Motor neuron (in vitro differentiated cells): ENCODE results near the gene TXNDC16. TPM values are rescaled to one million over a fixed set of nuclear protein-coding genes. Genes with fewer than 3 reads are reported as not detected.

Source experiments
- ATAC-seq, 8 experiments: fragments of 200-7000 bp; cut with Tn5 transposase; replicated peaks in 6 of 8; 2 replicates each; pipeline ENCODE4 v1.8.0; 2021; ENCODE audit warnings: mild to moderate bottlenecking in 8 of 8, moderate library complexity in 8 of 8
- H3K27ac ChIP-seq, 2 donors: fragments of 250-450 bp; sonication (Bioruptor Pico); 2 replicates each; pipeline ENCODE4 v1.9.0; 2021; ENCODE audit warnings: antibody characterized with exemption in 2 of 2, mild to moderate bottlenecking in 2 of 2, moderate library complexity in 1 of 2
- H3K4me1 ChIP-seq, 2 donors: fragments of 250-450 bp; sonication (Bioruptor Pico); replicated peaks in 1 of 2; 2 replicates each; pipeline ENCODE4 v1.6.1; 2021; ENCODE audit warnings: antibody characterized with exemption in 2 of 2, mild to moderate bottlenecking in 2 of 2, moderate library complexity in 1 of 2
- H3K4me3 ChIP-seq, 5 donors: fragments of 250-450 bp; sonication (Bioruptor Pico); 2 replicates each; pipeline ENCODE4 v1.9.0; 2021; ENCODE audit warnings: antibody characterized with exemption in 5 of 5, mild to moderate bottlenecking in 5 of 5, moderate library complexity in 4 of 5
- WGBS, 10 experiments: fragments of 450-650 bp; shearing (Covaris generic); methylation state at CpG; one replicate each; pipeline ENCODE4 v1.0.0; 2022; 5-methylcytosine and 5-hydroxymethylcytosine counted together
- in situ Hi-C, 9 experiments: fragments of 400-800 bp; cut with MboI; loops; one replicate each; pipeline ENCODE4 v1.15.0; 2021; ENCODE audit warnings: low sequenced_read_pairs in 9 of 9, low pct_unique_long_range_greater_than_20kb in 2 of 9; ENCODE audit not compliant: unreplicated experiment in 9 of 9
- total RNA-seq, 8 experiments: library from RNA; unstranded; fragments of 300-600 nt; gene quantifications; 2 replicates each; pipeline versions ENCODE4 v1.2.3 to v1.2.4, GENCODE V29; 2022

The TXNDC16 gene
- total RNA-seq, 8 experiments from 2014 or later, result 2.3 to 24.0 (median 16.3) TPM

DNA sequence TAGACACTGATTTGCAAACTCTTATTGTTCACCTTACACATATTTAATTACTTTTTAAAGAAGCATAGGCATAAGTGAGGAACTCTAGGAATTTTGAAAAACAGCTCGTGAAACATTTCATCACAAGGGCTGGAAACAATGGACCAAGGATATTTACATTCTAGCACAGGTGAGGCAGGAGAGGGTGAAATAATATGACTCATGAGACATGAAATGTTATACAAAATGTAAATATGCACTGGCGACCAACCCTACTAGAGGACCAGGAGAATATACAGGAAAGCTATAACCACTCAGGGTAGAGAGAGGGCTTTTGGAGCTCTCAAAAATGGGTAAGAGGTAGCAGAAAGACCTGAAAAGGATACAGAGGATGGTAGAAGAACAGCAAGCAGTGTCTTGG lies 122.9 kb downstream of the TXNDC16 start:
- ATAC-seq, result no peak
- 50 to 100% (median 80%) methylated on average over 2 of the region's 2 CpGs; no CpG with 5 or more reads in 3 of the 10 experiments for WGBS, 10 experiments
- Histone ChIP-seq H3K4me1 (peaks cover 0 to 3% of the 10 kb centered on the region in 2 donors), H3K4me3 (no peak overlapping the region), H3K27ac (no peak overlapping the region)
- in situ Hi-C loops, result no loop called here

DNA sequence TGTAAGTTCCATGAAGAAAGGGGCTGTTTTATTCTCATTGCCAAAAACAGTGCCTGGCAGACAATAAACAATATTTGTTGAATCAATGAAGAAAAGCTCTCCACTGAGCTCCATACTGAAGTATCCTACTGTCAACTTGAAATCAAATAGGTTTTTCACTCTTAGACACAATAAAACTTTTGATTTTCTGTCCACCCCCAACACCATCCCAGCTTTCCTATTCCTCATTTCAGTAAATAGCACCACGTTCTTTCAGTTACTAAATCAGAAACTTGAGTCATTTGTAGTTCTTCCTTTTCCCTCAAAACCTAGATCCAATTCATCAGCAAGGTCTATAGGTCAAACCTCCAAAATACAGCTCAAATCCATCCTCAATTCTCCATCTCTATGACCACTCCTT lies 124.8 kb downstream of the TXNDC16 start:
- no peak for ATAC-seq
- Histone ChIP-seq H3K27ac (no peak overlapping the region), H3K4me3 (no peak overlapping the region), H3K4me1 (peaks cover 0 to 3% of the 10 kb centered on the region in 2 donors)
- 67 to 100% (median 100%) methylated on average over 1 of the region's 1 CpG; no CpG with 5 or more reads in 1 of the 10 experiments for WGBS, 10 experiments
- in situ Hi-C loops, result no loop called here

DNA sequence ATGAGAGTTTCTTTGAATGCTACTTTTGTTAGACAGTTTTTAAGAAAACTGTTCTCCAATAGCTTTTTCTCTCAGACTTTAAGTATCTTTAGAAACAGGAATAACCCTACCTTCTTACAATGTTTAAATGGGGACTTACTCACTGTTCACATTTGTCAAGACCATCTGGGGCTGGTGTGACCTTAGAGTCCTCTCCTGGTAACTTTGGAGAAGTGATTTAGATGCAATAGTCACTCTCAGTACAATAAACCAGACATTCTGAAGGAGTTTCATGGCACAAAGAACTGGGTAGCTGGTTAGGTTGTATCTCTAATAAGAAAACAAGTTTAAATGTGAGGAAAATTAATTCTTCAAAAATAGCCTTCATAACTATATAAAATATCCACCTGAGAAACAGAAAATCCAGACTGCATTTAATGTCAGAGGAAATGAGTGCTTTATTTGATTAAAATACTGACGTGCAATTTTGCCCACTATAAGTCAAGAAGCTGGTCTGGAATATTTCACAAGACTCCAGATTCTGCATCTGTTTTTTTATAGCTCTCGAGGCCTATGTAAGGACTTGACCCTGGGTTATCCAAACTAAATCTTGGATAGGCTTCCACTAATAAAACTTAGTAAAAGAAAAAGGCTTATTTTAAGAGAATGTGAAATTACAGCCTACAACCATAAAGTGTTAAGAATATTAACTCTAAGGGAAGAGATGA lies 129.5 kb downstream of the TXNDC16 start:
- no peaks in the 10 kb centered on the region for H3K4me1 ChIP-seq
- no peak for ATAC-seq
- no peak overlapping the region for H3K27ac ChIP-seq
- in situ Hi-C loops, result no loop called here
- 13 to 100% (median 90%) methylated on average over 1 to 2 of the region's 2 CpGs; no CpG with 5 or more reads in 1 of the 10 experiments for WGBS, 10 experiments
- H3K4me3 ChIP-seq, result no peak overlapping the region

DNA sequence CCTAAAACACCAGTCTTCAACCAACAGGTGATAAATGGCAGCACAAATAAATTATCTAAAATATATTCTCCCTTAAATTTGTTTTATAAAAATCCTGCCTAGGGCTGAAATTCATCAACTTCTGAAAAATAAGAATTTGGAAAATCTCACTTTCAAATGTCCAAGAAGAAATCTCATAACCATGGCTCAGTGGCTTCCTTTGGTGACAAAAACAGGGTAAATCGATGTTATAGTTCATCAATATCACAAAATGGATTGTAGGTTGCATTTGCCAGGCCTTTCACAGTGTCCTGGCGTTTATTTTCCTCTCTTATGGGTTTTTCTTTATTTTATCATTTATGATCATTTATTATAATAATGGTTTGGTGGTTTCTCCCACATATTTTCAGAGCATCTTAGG lies 135.2 kb downstream of the TXNDC16 start:
- no peak for ATAC-seq
- WGBS, 10 experiments, result 0 to 71% (median 53%) methylated on average over 1 to 2 of the region's 2 CpGs; no CpG with 5 or more reads in 4 of the 10 experiments
- in situ Hi-C loops, result no loop called here
- no peak overlapping the region for H3K4me3 ChIP-seq
- no peak overlapping the region for H3K27ac ChIP-seq
- H3K4me1 ChIP-seq, result no peaks in the 10 kb centered on the region

DNA sequence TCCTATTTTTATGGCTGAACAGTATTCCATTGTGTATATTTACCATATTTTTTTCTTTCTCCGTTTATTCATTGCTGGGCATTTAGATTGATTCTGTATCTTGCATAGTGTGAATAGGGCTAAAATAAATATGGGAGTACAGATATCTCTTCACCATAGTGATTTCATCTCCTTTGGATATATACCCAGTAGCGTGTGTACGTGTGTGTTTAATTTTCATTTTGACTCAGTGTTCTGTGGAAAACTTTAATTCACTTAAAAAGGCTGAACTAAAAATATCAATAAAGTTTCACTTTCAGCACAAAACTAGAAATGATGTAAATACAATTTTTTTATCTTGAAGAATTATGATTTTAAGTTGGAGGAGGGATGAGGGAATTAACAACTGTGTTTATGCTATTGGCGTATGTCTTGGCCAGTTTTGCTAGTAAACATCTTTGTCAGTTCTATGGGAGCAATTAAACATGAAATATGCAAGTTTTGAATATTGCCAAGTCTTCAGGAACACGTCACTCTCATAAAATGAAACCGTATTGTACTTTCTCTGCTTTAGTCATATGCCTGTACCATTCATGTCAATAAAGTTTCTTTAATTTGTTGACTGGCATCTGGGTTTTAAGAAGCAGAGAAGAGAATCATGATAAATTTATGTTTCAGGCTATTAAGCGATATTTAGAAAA lies 138.4 kb downstream of the TXNDC16 start:
- Histone ChIP-seq H3K4me3 (no peak overlapping the region), H3K27ac (no peak overlapping the region), H3K4me1 (no peaks in the 10 kb centered on the region)
- in situ Hi-C loops, result no loop called here
- peak in 3 of 8 experiments; percentile 35 to 96 (median 70) for ATAC-seq
- WGBS, 10 experiments, result 4 to 96% (median 72%) methylated on average over 3 to 7 of the region's 7 CpGs

DNA sequence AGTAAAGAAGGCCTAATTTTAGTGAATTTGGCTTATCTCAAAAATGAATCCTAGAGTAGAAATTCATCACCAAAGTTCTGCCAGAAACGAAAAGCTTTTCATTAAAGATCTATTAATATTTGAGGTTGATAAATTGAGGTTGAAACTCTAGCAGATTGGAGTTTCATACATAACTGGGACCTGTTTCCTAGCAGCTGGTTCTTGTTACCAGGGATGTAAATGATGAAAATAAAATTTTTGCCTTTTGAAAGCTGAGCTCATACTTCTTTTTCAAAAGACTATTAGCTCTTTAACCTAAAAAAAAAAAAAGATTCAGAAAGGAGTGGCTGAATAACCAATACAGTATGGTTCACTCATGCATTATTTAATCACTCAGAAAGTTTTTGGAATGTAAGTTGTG lies 139.9 kb downstream of the TXNDC16 start:
- ATAC-seq, result peak in 1 of 8 experiments; percentile 22
- H3K27ac ChIP-seq, result no peak overlapping the region
- 0 to 67% (median 31%) methylated on average over 1 of the region's 1 CpG; no CpG with 5 or more reads in 2 of the 10 experiments for WGBS, 10 experiments
- H3K4me3 ChIP-seq, result no peak overlapping the region
- in situ Hi-C loops, result no loop called here
- no peaks in the 10 kb centered on the region for H3K4me1 ChIP-seq

DNA sequence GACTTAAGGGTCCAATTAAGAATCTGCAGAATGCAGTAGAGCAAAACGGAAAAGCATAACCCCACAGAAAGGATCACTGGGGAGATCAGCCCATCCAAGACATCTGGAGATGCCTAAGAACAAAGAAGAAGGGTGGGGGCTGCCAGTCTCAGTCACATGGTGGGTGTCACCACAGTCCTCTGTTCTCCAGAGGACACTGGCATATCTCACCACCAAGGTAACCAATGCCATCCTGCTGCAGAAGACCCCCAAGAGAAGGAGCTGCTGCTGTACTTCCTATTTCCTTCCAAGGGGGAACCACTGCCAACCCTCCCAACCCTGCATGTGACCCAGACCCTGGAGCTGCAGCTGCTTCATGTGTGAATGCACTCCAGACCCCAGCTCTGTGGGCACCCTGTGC lies 147.0 kb downstream of the TXNDC16 start:
- Histone ChIP-seq H3K27ac (no peak overlapping the region), H3K4me3 (no peak overlapping the region), H3K4me1 (no peaks in the 10 kb centered on the region)
- in situ Hi-C loops, result no loop called here
- no peak for ATAC-seq
- 20 to 100% (median 67%) methylated on average over 1 of the region's 1 CpG; no CpG with 5 or more reads in 5 of the 10 experiments for WGBS, 10 experiments

DNA sequence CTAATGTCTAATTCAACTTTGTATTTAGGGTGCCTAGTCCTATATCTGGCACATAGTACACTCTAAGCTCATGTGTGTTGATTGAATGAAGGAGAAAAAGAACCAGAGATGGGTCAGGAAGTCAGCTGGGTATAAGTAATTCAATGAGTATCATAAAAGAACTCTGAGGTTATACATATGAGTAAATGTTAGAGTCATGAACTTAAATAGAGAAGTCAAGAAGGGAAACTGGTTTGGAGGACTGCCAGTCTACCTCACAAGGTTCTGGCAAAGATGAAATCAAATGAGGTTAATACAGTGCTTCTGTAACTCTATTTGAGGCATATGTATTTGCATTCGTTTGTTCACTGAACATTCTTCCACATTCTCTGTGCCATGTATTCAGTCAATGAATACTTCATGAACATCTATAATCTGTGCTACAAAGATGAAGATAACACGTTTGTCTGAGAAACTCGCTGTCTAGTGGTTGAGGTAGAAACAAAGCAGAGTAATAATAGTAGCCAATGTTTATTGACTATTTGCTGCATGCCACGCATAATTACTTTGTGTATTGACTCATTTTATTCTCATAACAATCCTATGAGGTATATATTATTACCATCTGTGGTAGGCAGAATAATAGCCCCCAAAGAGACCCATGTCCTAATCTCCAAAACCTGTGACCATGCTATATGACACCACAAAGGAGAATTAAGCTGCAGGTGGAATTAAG lies 149.3 kb downstream of the TXNDC16 start:
- Histone ChIP-seq H3K27ac (no peak overlapping the region), H3K4me1 (peaks cover 0 to 9% of the 10 kb centered on the region in 2 donors), H3K4me3 (no peak overlapping the region)
- no peak for ATAC-seq
- in situ Hi-C loops, result no loop called here
- WGBS, 10 experiments, result 10 to 100% (median 83%) methylated on average over 1 to 4 of the region's 4 CpGs

DNA sequence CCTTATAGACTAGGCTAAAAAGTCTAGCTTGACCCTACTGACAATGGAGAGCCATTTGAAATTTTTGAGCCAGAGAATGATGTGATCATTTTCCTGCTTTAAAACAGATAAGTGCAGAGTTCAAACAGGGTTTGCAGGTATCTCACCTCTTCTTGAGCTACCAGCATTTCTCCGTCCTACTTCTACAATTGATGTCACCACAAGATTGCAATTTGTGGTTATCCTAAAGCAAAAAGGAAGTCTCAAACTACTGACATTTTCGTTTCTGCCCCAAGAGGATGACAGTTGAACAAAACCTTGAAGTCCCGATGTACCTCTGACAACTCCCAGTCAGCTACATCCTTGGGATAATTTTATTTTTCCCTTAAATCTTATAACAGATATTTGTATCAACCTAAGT lies 151.5 kb downstream of the TXNDC16 start:
- Histone ChIP-seq H3K4me3 (no peak overlapping the region), H3K4me1 (peaks cover 0 to 9% of the 10 kb centered on the region in 2 donors), H3K27ac (no peak overlapping the region)
- in situ Hi-C loops, result no loop called here
- no peak for ATAC-seq
- 49 to 90% (median 79%) methylated on average over 2 to 3 of the region's 3 CpGs for WGBS, 10 experiments

DNA sequence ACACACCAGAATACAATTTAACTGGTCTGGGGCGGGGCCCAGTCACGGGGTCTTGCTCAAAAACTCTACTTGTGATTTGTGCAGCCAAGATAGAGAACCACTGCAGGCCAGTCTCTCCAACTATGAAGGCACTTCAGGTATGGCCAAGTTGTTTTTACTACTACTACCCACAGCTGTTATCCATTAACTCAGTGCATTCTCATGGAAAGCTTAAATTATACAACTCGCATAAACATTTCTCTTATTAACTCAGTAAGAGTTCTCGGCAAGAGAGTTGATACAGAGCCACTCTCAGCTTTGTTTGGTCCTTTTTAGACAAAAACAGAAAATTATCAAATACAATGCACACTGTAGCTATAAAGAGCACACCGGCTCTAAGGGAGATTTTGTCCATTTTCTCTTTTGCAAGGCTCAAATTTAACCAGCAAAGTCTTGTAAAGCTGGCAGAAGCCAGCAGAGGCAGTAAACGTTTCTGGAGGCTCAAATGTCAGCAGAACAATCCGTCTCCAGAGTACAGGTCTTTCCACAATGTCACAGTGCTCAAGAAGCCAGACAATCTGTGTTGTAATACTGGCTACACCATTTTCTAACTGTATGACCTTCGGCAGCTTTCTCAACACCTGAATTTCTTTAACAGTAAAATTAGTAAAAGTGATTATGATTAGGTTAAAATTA lies 152.2 kb downstream of the TXNDC16 start:
- peak; percentile 38 to 69 (median 50) for ATAC-seq
- Histone ChIP-seq H3K27ac (no peak overlapping the region), H3K4me3 (no peak overlapping the region), H3K4me1 (peaks cover 0 to 9% of the 10 kb centered on the region in 2 donors)
- 0 to 78% (median 45%) methylated on average over 1 to 8 of the region's 8 CpGs for WGBS, 10 experiments
- in situ Hi-C loops, result no loop called here

DNA sequence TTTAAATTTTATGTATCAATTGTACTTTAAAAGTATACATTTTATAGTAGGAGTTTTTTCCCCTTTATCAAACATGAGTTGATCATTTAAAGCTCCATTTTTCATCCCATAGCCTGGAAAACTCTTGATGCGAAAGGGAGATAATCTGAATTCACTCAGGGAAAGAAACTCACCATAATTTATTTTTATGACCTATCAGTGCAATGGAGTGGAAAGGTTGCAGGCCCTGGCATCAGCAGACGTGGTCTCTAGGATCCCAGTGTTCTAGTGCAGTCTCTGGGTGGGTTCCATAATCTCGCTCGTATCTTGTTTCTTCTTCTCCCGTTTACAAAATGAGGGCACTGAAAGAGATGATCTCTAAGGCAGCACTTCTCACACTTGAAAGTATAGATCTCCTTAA lies 153.2 kb downstream of the TXNDC16 start:
- no peak overlapping the region for H3K4me3 ChIP-seq
- H3K27ac ChIP-seq, result peak overlapping the region in 1 of 2 donors; percentile 40
- H3K4me1 ChIP-seq, result peaks cover 0 to 9% of the 10 kb centered on the region in 2 donors
- 40 to 100% (median 78%) methylated on average over 1 to 5 of the region's 5 CpGs; no CpG with 5 or more reads in 3 of the 10 experiments for WGBS, 10 experiments
- in situ Hi-C loops, result no loop called here
- ATAC-seq, result peak in 3 of 8 experiments; percentile 59 to 72 (median 60)

DNA sequence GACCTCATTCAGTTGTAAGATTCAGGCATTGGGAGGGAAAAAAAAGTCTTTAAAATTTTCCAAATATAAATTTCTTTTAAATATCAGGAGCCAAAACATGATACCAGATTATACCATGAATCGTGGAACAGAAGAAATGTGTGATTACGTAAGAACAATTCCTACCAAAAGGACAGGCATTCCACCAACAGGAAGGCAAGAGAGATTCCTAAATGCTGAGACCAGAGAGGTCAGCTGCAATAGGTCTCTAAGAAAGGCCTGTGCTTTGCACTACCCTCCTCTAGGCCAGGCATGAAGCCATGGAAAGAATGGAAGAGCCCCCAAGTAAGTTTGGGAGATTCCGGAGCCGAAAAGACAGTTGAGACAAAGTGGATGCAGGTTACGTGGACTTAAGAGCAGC lies 154.5 kb downstream of the TXNDC16 start:
- Histone ChIP-seq H3K4me1 (peaks cover 0 to 9% of the 10 kb centered on the region in 2 donors), H3K4me3 (no peak overlapping the region), H3K27ac (no peak overlapping the region)
- ATAC-seq, result no peak
- 45 to 100% (median 65%) methylated on average over 2 to 5 of the region's 5 CpGs; no CpG with 5 or more reads in 3 of the 10 experiments for WGBS, 10 experiments
- in situ Hi-C loops, result no loop called here

DNA sequence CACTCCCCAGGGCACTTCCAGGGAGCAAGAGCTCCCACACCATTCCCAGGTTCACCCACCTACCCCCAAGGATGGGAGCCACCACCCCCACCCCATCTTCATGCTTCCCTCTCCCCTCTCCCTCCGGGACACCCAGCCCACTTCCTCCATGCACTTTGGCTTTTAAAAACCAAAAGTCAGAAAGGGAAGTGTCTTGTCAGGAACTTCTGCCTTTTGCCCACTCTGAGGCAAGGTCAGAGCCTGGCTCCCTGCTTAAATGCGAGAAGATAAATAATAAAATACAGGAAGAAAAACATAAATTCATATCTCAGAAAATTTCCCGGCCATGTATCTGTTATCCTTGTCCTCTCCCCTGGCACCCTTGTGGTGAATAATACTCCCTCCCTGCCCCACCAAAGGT lies 156.6 kb downstream of the TXNDC16 start:
- ATAC-seq, result no peak
- H3K4me3 ChIP-seq, result no peak overlapping the region
- WGBS, 10 experiments, result 78 to 95% (median 83%) methylated on average over 1 to 2 of the region's 3 CpGs; no CpG with 5 or more reads in 5 of the 10 experiments
- in situ Hi-C loops, result no loop called here
- peaks cover 0 to 9% of the 10 kb centered on the region in 2 donors for H3K4me1 ChIP-seq
- no peak overlapping the region for H3K27ac ChIP-seq
